ENCODE results near the gene CHMP5.

DNA sequence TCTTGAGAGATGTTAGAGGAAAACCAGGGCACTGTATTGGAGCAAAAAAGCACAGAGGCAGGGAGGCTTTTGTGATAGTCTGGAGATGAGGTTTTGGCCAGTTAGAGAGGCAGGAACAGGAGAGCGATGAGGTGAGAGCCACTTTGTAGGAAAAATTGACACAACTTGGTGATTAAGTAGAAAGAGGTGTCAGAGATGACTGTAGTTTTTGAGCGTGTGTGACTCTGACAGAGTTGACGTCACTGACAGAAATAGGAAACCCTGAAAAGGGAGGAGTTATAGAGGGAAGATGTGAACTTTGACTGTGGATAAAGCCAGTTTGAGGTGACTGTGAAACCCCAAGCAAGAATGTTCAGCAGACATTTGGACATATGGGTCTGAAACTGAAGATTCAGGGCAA is 41.2 kb downstream of the CHMP5 start:
- TF ChIP-seq, protein P1, sequence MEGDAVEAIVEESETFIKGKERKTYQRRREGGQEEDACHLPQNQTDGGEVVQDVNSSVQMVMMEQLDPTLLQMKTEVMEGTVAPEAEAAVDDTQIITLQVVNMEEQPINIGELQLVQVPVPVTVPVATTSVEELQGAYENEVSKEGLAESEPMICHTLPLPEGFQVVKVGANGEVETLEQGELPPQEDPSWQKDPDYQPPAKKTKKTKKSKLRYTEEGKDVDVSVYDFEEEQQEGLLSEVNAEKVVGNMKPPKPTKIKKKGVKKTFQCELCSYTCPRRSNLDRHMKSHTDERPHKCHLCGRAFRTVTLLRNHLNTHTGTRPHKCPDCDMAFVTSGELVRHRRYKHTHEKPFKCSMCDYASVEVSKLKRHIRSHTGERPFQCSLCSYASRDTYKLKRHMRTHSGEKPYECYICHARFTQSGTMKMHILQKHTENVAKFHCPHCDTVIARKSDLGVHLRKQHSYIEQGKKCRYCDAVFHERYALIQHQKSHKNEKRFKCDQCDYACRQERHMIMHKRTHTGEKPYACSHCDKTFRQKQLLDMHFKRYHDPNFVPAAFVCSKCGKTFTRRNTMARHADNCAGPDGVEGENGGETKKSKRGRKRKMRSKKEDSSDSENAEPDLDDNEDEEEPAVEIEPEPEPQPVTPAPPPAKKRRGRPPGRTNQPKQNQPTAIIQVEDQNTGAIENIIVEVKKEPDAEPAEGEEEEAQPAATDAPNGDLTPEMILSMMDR (IDR thresholded peaks at IDR 0.05): no peak
- TF ChIP-seq RXRA (IDR thresholded peaks at IDR 0.05; ENCODE audit: borderline replicate concordance, low read depth) (no peak), EP300 (IDR thresholded peaks at IDR 0.05; ENCODE audit: borderline replicate concordance in 1 of 2, low read depth in 1 of 2, low read length in 1 of 2) (no peak), EZH2phosphoT487 (IDR thresholded peaks at IDR 0.05; ENCODE audit: borderline replicate concordance, low read depth) (no peak), YY1 (IDR thresholded peaks at IDR 0.05; ENCODE audit: low read depth) (no peak), RAD21 (IDR thresholded peaks at IDR 0.05; ENCODE audit: low read length) (no peak)
- TF ChIP-seq, protein P2, sequence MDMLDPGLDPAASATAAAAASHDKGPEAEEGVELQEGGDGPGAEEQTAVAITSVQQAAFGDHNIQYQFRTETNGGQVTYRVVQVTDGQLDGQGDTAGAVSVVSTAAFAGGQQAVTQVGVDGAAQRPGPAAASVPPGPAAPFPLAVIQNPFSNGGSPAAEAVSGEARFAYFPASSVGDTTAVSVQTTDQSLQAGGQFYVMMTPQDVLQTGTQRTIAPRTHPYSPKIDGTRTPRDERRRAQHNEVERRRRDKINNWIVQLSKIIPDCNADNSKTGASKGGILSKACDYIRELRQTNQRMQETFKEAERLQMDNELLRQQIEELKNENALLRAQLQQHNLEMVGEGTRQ (IDR thresholded peaks at IDR 0.05; ENCODE audit: borderline replicate concordance, low read depth, low read length): no peak

Measured in SK-N-SH (cell line).